Measurements from ENCODE around the gene GPATCH1.
"Not testable (repeated sequence)": the region's sequence is repeated elsewhere in the genome, so short reads cannot be mapped to it uniquely, and the experiment has no call there.

The GPATCH1 gene

GRCh38 chr19:33161201-33161600, 80.2 kb downstream of the GPATCH1 start:
- no peak for DNase-seq

GRCh38 chr19:33163481-33163880, 82.5 kb downstream of the GPATCH1 start:
- no peak for DNase-seq

- not testable (repeated sequence) for DNase-seq
Observed at GRCh38 chr19:33166037-33166436, 85.1 kb downstream of the GPATCH1 start.

GRCh38 chr19:33167438-33167837, 86.5 kb downstream of the GPATCH1 start:
- DNase-seq = no peak

- DNase-seq = no peak
Observed at GRCh38 chr19:33168528-33168927, 87.5 kb downstream of the GPATCH1 start.

GRCh38 chr19:33171222-33171795, 90.3 kb downstream of the GPATCH1 start:
- no peak for DNase-seq

GRCh38 chr19:33171916-33172359, 91.0 kb downstream of the GPATCH1 start:
- DNase-seq = no peak

GRCh38 chr19:33174186-33174585, 93.2 kb downstream of the GPATCH1 start:
- DNase-seq = no peak

GRCh38 chr19:33175156-33175782, 94.3 kb downstream of the GPATCH1 start:
- no peak for DNase-seq

GRCh38 chr19:33175886-33176669, 95.1 kb downstream of the GPATCH1 start:
- DNase-seq = no peak

- peak; percentile 88 for DNase-seq
Observed at GRCh38 chr19:33176670-33177416, 95.9 kb downstream of the GPATCH1 start.

- DNase-seq = no peak
Observed at GRCh38 chr19:33177417-33177979, 96.5 kb downstream of the GPATCH1 start.
